HUES48 (cell line): Measurements from ENCODE around the gene CYP27B1.

Experiments
- H3K27ac ChIP-seq: one replicate; pipeline ENCODE4 v1.7.0; 2013; ENCODE audit warnings: low read depth, low read length, inconsistent platforms
- H3K27me3 ChIP-seq: 2 replicates; pipeline ENCODE4 v1.6.1; 2013; ENCODE audit warnings: mild to moderate bottlenecking, low read length; ENCODE audit not compliant: control insufficient read depth, insufficient read depth
- H3K36me3 ChIP-seq: 2 replicates; pipeline ENCODE4 v1.6.1; 2013; ENCODE audit warnings: low read length; ENCODE audit not compliant: control insufficient read depth, insufficient read depth
- H3K4me1 ChIP-seq: 2 replicates; pipeline ENCODE4 v1.6.1; 2013; ENCODE audit warnings: mild to moderate bottlenecking, low read length; ENCODE audit not compliant: control insufficient read depth, insufficient read depth
- H3K4me3 ChIP-seq: 2 replicates; pipeline ENCODE4 v1.5.1; 2013; ENCODE audit warnings: mild to moderate bottlenecking, low read depth, low read length
- H3K9ac ChIP-seq: 2 replicates; pipeline ENCODE4 v1.6.1; 2013; ENCODE audit warnings: mild to moderate bottlenecking, low read depth, low read length, moderate library complexity
- H3K9me3 ChIP-seq: 2 replicates; pipeline ENCODE4 v1.6.1; 2013; ENCODE audit warnings: low read length; ENCODE audit not compliant: control insufficient read depth, insufficient read depth

The CYP27B1 gene

GRCh38 chr12:57749061-57749460 is 17.8 kb downstream of the CYP27B1 start:
- Histone ChIP-seq H3K27me3 (peaks cover 10% of the 10 kb centered on the region), H3K9me3 (no peaks in the 10 kb centered on the region), H3K36me3 (peaks cover 45% of the 10 kb centered on the region), H3K9ac (no peak overlapping the region), H3K4me1 (peaks cover 19% of the 10 kb centered on the region), H3K27ac (no peak overlapping the region), H3K4me3 (no peak overlapping the region)

GRCh38 chr12:57746025-57746424 is 20.9 kb downstream of the CYP27B1 start:
- H3K9ac ChIP-seq, result no peak overlapping the region
- no peaks in the 10 kb centered on the region for H3K9me3 ChIP-seq
- peak overlapping the region; percentile 99 for H3K27ac ChIP-seq
- peak overlapping the region; percentile 92 for H3K4me3 ChIP-seq
- H3K27me3 ChIP-seq, result peaks cover 18% of the 10 kb centered on the region
- peaks cover 4% of the 10 kb centered on the region for H3K4me1 ChIP-seq
- H3K36me3 ChIP-seq, result peaks cover 44% of the 10 kb centered on the region

- Histone ChIP-seq H3K9ac (peak overlapping the region; percentile 93), H3K9me3 (no peaks in the 10 kb centered on the region), H3K36me3 (peaks cover 39% of the 10 kb centered on the region), H3K27ac (peak overlapping the region; percentile 99), H3K27me3 (peaks cover 23% of the 10 kb centered on the region), H3K4me1 (no peaks in the 10 kb centered on the region), H3K4me3 (peak overlapping the region; percentile 92)
Observed at GRCh38 chr12:57745485-57745881, 21.4 kb downstream of the CYP27B1 start.

GRCh38 chr12:57744777-57745484 is 21.9 kb downstream of the CYP27B1 start, which contains the start of gene TSPAN31:
TSPAN31 (plus strand) TSS chr12:57745039; CDS start chr12:57745155, 116 bp downstream.
- peaks cover 29% of the 10 kb centered on the region for H3K27me3 ChIP-seq
- H3K9me3 ChIP-seq, result no peaks in the 10 kb centered on the region
- peak within 1 kb of the TSS; percentile 92 for H3K4me3 ChIP-seq
- peak within 1 kb of the TSS; percentile 93 for H3K9ac ChIP-seq
- H3K36me3 ChIP-seq, result peaks cover 34% of the 10 kb centered on the region
- H3K27ac ChIP-seq, result peak within 1 kb of the TSS; percentile 99
- no peaks in the 10 kb centered on the region for H3K4me1 ChIP-seq

DNA sequence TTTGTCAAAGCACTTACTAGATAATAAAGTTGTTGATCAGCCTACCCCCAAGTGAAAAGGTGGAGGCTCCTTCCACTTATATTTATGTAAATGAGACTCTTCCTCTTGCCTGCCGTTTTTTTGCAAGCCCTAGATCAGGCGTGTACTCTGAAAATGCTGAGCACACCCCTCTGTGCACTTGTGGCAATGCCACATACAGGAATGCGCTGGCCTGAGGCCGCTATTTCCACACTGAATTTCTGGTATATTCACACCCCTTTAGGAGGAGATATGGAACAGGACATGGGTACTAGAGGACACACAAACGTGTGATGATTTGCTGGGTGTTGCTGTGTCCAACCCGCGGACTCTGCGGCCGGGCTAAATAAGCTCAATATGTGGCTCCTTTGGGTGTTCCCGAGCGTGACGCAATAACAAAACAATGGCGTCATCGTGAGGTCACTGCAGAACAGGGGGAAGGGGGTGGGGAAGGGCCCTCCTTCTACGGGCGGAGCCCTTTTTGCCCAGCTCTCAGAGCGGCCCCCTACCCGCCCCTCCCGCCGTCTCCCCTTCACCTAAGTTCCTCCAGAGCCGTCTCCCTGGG is 22.6 kb downstream of the CYP27B1 start:
- peak overlapping the region; percentile 99 for H3K27ac ChIP-seq
- peaks cover 35% of the 10 kb centered on the region for H3K27me3 ChIP-seq
- no peaks in the 10 kb centered on the region for H3K9me3 ChIP-seq
- peaks cover 30% of the 10 kb centered on the region for H3K36me3 ChIP-seq
- H3K4me1 ChIP-seq, result peaks cover 5% of the 10 kb centered on the region; the same call in 1 of the 2 replicates
- peak overlapping the region; percentile 93; the same call in 1 of the 2 replicates for H3K9ac ChIP-seq
- H3K4me3 ChIP-seq, result peak overlapping the region; percentile 92

- Histone ChIP-seq H3K9ac (no peak overlapping the region), H3K4me3 (no peak overlapping the region), H3K27me3 (peaks cover 40% of the 10 kb centered on the region), H3K27ac (no peak overlapping the region), H3K4me1 (peaks cover 8% of the 10 kb centered on the region; the same call in 1 of the 2 replicates), H3K9me3 (no peaks in the 10 kb centered on the region), H3K36me3 (peaks cover 25% of the 10 kb centered on the region)
Observed at GRCh38 chr12:57743769-57744168, 23.1 kb downstream of the CYP27B1 start.

- no peak overlapping the region for H3K4me3 ChIP-seq
- peaks cover 56% of the 10 kb centered on the region for H3K27me3 ChIP-seq
- no peaks in the 10 kb centered on the region for H3K9me3 ChIP-seq
- H3K27ac ChIP-seq, result no peak overlapping the region
- peaks cover 8% of the 10 kb centered on the region; the same call in 1 of the 2 replicates for H3K4me1 ChIP-seq
- H3K9ac ChIP-seq, result no peak overlapping the region
- H3K36me3 ChIP-seq, result peaks cover 11% of the 10 kb centered on the region
Observed at GRCh38 chr12:57741844-57742738, 24.8 kb downstream of the CYP27B1 start.

DNA sequence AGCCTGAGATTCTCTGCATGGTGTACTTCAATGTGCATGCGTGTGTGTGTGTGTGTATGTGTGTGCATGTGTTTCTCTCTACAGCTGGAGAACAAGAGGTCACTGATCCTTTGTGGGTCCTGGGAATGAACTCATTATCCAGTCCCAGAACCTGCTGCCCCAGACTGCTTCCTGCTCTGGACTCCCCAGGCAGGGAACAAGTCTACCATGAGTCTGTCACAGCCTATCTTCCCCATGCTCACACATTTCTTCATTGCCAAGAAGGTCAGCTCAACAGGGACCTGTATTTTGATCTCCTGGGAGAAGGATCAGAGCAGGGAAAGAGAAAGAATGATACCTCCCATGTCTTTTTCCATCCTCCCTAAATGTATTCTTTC is 25.5 kb downstream of the CYP27B1 start:
- H3K4me1 ChIP-seq, result peaks cover 13% of the 10 kb centered on the region
- H3K27me3 ChIP-seq, result peaks cover 62% of the 10 kb centered on the region
- H3K4me3 ChIP-seq, result no peak overlapping the region
- no peak overlapping the region for H3K27ac ChIP-seq
- H3K9ac ChIP-seq, result no peak overlapping the region
- no peaks in the 10 kb centered on the region for H3K9me3 ChIP-seq
- peaks cover 4% of the 10 kb centered on the region for H3K36me3 ChIP-seq

- H3K27me3 ChIP-seq, result peaks cover 68% of the 10 kb centered on the region
- no peak overlapping the region for H3K4me3 ChIP-seq
- peaks cover 13% of the 10 kb centered on the region for H3K4me1 ChIP-seq
- no peak overlapping the region for H3K27ac ChIP-seq
- H3K9ac ChIP-seq, result no peak overlapping the region
- H3K36me3 ChIP-seq, result no peaks in the 10 kb centered on the region
- no peaks in the 10 kb centered on the region for H3K9me3 ChIP-seq
Observed at GRCh38 chr12:57740656-57741412, 26.0 kb downstream of the CYP27B1 start.

GRCh38 chr12:57739914-57740538 is 26.9 kb downstream of the CYP27B1 start:
- peaks cover 76% of the 10 kb centered on the region for H3K27me3 ChIP-seq
- no peak overlapping the region for H3K27ac ChIP-seq
- H3K9ac ChIP-seq, result no peak overlapping the region
- no peak overlapping the region for H3K4me3 ChIP-seq
- H3K9me3 ChIP-seq, result no peaks in the 10 kb centered on the region
- H3K4me1 ChIP-seq, result peaks cover 17% of the 10 kb centered on the region
- H3K36me3 ChIP-seq, result no peaks in the 10 kb centered on the region
